GM21381 (cell line): ENCODE data around the gene CAMK2G.
"Not testable (repeated sequence)": the region's sequence is repeated elsewhere in the genome, so short reads cannot be mapped to it uniquely, and the experiment has no call there.

Experiments used
- ATAC-seq: cut with Tn5 transposase; IDR thresholded peaks from one replicate; pipeline ENCODE4 v1.9.1; 2021; ENCODE audit warnings: mild to moderate bottlenecking, moderate library complexity; ENCODE audit not compliant: unreplicated experiment

Gene CAMK2G

GRCh38 chr10:73842349-73842748 is 32.0 kb downstream of the CAMK2G start:
- no peak for ATAC-seq

DNA sequence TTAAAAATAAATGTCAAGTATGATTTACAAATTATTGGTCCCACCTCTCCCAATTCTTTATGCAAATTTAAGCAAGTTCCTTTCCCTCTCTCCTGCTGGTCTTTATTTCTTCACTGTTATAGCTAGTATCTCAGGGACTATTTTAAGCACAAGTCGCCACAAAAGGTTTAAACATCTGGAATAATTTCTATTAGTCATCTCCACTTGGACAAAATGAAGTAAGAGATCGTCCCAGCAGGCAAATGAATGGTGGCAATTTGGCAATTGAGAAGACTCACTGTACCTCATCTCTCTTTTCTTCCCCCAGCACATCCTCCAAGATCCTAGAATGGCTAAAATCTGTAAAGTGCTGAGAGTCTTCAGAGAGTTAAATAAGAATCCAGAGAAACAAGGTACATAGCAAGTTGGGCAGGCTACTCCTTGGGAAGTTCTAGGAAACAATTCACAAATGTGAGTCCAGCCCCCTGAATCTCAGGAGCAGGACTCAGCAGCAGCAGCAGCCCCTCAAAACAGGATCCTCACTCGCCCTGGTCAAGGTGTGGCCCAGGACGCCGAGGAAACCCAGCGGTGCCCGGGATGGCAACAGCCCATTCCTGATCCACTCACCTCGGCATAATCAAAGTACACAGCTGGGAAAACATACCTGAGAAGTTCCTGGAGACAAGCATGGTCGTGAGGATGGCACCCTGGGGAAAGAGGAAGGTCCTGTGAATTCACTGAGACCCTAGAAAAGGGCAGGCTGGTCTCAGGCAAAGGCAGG is 32.6 kb downstream of the CAMK2G start:
- no peak for ATAC-seq

DNA sequence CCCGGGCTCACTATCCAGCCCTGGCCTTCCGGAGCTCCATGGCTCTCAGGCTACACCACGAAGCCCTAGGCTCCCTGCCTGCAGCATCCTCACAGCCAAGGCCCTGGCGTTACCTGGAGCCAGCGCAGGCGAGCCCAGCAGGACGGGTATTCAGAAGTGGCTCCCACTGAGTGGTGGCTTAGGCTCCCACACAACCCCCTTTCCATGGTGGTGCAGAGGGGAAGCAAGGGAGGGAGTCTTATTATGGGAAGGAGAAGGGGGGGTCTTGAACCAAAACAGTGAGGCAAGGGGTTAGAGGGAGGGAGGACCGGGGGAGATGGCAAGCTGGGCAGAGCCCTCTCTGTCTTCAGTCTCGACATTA is 33.3 kb downstream of the CAMK2G start:
- ATAC-seq, result no peak

GRCh38 chr10:73840403-73841060 is 33.8 kb downstream of the CAMK2G start:
- no peak for ATAC-seq

- no peak for ATAC-seq
Measured at GRCh38 chr10:73840056-73840402, 34.3 kb downstream of the CAMK2G start.

- no peak for ATAC-seq
Measured at GRCh38 chr10:73839276-73839966, 34.9 kb downstream of the CAMK2G start.

DNA sequence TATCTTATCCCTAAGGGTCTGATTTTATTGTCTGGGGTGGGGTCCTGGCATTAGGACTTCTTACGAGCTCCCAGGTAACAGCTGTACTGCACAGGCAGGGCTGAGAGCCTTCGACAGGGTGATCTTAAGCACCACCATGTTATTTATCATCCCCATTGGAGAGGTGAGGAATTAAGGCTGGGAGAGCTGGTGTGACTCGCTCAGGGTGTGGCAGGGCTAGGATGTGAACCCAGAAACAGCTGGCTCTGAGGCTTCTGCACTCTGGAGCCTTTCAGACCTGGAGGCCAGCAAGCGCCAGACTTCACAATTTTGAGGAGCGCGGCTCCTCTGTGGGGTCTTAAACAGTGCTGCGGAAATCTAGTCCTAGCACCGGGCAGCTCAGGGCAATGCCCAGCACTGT is 35.5 kb downstream of the CAMK2G start:
- no peak for ATAC-seq

DNA sequence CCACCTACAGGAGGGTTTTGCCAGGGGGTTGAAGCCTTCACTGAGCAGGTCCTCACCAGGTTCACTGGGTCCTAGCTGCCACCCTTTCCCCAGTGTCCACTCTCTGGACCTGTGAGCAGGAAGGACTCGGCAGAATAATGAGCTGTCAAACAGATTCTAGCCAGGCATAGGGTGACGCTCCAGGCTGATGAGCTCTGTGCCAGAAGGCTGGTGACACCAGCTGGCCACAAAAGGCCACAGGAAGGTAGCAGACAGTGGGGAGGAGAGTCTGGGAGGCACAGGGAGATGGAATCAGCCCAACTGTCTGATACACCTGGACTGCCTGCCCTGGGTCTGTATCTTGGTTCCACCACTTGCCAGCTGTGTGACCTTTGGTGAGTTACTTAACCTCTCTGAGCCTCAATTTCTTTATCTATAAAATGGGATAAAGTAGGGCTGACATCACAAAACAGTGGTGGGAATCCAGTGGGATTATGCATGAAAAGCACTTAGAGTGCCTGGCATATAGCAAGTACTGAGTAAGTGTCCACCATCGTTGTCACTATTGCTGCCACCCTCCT is 36.3 kb downstream of the CAMK2G start:
- no peak for ATAC-seq

- no peak for ATAC-seq
Measured at GRCh38 chr10:73837072-73837471, 37.3 kb downstream of the CAMK2G start.

- ATAC-seq, result no peak
Measured at GRCh38 chr10:73836427-73836980, 37.9 kb downstream of the CAMK2G start.

DNA sequence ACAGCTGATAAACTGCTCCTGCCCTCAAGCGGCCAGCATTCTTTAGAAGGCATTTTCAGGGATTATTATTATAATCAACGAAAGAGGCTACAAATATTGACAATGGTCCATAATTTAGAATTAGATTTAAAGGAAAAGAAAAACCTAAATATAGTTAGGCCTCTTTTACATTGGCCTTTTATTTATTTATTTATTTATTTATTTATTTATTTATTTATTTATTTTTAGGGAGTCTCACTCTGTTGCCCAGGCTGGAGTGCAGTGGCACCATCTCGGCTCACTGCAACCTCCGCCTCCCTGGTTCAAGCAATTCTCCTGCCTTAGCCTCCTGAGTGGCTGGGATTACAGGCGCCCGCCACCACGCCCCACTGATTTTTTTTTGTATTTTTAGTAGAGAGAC is 45.3 kb downstream of the CAMK2G start:
- ATAC-seq, result not testable (repeated sequence)

- ATAC-seq, result no peak
Measured at GRCh38 chr10:73828161-73828560, 46.2 kb downstream of the CAMK2G start.

DNA sequence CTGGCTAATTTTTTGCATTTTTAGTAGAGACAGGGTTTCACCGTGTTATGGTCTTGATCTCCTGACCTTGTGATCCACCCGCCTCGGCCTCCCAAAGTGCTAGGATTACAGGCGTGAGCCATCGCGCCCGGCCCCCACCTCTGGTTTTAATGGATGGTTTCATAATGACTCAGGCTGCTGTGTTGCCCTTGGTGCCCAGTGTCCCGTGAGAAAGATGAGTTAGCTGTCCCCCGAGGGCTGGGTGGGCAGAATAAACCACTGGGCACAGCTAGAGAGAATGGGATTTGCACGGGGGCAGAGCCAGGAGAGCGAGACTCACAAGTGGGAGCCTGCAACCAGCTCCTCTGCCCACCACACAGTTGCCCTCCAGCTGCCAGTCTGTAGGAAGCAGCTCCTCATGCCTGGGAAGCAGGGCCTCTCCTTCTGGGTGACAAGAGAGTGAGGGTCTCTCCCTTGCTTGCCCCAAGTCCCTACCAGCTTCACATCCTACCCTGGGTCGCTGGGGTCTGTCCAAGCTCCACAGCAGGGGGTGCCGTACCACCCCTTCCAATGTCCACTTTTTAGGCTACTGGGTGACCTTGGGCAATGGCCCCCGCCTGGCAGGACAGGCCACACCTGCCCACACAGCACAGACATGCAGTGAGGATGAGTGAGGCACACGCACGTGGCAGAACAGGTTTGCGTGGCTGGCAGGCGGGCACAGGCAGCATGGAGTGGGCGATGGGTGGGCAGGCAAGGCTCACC is 46.8 kb downstream of the CAMK2G start:
- no peak for ATAC-seq

DNA sequence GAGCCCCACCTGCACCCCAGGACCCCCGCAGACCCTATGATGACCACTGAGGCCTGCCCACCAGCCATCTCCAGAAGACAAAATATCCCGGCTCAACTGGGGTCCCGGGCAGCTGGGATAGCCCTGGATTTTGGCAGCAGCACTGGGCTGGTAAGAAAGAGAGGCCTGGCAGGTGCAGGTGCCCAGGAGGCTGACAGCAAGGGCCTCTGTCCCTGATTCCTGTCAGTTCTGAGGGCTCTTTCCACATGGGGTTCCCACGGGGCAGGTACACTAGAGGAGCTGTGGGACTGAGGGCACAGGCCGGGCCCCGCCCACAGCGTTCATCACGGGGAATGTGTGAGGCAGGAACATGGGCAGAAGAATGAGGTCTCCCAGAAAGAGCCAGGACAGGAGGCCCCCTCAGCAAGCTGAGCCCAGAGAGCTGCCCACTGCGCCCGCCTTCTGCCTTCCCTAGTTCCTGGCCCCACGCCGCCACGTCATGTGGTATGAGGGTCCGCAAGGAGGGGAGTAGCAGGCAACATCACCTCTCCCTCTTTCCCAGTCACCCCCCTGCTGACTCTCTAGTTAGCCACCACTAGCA is 50.1 kb downstream of the CAMK2G start:
- no peak for ATAC-seq

GRCh38 chr10:73823391-73823790 is 51.0 kb downstream of the CAMK2G start:
- ATAC-seq, result no peak

- ATAC-seq, result no peak
Measured at GRCh38 chr10:73819513-73820093, 54.8 kb downstream of the CAMK2G start.

- no peak for ATAC-seq
Measured at GRCh38 chr10:73819081-73819480, 55.3 kb downstream of the CAMK2G start.

DNA sequence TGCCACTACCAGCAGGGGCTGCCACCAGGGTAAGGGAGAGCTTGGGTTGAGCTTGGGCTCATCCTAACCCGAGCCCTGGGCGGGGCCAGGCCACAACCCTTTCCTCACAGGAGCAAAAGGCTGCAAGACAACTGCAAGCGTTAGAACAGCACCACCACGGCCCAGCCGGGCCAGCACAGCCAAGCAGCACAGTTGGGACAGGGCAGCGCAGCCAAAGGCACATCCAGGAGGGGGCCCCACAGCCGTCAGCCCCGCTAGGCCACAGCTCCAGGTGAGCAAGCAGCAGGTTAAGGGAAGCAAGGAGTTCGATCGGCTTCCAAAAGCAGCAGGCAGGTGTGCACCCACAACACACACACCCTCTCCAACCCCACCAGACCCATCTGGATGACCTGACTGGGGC is 56.0 kb downstream of the CAMK2G start:
- no peak for ATAC-seq

- ATAC-seq, result no peak
Measured at GRCh38 chr10:73817826-73818225, 56.5 kb downstream of the CAMK2G start.
